ENCODE results near the gene LPIN3.
"Not testable (repeated sequence)": the region's sequence is repeated elsewhere in the genome, so short reads cannot be mapped to it uniquely, and the experiment has no call there.

DNA sequence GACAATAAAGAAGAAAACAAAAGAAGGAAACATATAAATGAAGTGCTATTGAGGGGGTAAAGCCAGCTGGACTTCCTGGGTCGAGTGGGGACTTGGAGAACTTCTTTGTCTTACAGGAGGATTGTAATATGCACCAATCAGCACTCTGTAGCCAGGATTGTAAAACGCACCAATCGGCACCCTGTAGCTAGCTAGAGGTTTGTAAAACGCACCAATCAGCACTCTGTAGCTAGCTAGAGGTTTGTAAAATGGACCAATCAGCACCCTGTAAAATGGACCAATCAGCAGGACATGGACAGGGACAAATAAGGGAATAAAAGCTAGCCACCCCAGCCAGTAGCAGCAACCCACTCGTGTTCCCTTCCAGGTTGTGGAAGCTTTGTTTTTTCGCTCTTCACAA, 28.6 kb upstream of the LPIN3 start:
- TF ChIP-seq, protein P1, sequence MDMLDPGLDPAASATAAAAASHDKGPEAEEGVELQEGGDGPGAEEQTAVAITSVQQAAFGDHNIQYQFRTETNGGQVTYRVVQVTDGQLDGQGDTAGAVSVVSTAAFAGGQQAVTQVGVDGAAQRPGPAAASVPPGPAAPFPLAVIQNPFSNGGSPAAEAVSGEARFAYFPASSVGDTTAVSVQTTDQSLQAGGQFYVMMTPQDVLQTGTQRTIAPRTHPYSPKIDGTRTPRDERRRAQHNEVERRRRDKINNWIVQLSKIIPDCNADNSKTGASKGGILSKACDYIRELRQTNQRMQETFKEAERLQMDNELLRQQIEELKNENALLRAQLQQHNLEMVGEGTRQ (IDR thresholded peaks at IDR 0.05; ENCODE audit: low read depth, low read length), result not testable (repeated sequence)
- TF ChIP-seq, protein P2, sequence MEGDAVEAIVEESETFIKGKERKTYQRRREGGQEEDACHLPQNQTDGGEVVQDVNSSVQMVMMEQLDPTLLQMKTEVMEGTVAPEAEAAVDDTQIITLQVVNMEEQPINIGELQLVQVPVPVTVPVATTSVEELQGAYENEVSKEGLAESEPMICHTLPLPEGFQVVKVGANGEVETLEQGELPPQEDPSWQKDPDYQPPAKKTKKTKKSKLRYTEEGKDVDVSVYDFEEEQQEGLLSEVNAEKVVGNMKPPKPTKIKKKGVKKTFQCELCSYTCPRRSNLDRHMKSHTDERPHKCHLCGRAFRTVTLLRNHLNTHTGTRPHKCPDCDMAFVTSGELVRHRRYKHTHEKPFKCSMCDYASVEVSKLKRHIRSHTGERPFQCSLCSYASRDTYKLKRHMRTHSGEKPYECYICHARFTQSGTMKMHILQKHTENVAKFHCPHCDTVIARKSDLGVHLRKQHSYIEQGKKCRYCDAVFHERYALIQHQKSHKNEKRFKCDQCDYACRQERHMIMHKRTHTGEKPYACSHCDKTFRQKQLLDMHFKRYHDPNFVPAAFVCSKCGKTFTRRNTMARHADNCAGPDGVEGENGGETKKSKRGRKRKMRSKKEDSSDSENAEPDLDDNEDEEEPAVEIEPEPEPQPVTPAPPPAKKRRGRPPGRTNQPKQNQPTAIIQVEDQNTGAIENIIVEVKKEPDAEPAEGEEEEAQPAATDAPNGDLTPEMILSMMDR (conservative IDR thresholded peaks at IDR 0.05; ENCODE audit: low read depth, low read length), result not testable (repeated sequence)
- TF ChIP-seq CEBPB (IDR thresholded peaks at IDR 0.05; ENCODE audit: low read depth, low read length); RAD21 (IDR thresholded peaks at IDR 0.05; ENCODE audit: low read length); POLR2A (IDR thresholded peaks at IDR 0.05; ENCODE audit: low read depth, low read length); SMC3 (IDR thresholded peaks at IDR 0.05; ENCODE audit: low read depth, low read length); CHD1 (IDR thresholded peaks at IDR 0.05; ENCODE audit: low read depth, low read length); RFX5 (IDR thresholded peaks at IDR 0.05; ENCODE audit: low read depth, low read length); MAZ (IDR thresholded peaks at IDR 0.05; ENCODE audit: borderline replicate concordance, low read depth, low read length); MAFK (IDR thresholded peaks at IDR 0.05; ENCODE audit: low read depth, low read length); MXI1 (IDR thresholded peaks at IDR 0.05; ENCODE audit: borderline replicate concordance, low read depth, low read length): not testable (repeated sequence)

All from IMR-90 (cell line).